Lower leg skin (tissue), 4 donors: ENCODE results near the gene TFEB. TPM values are rescaled to one million over a fixed set of nuclear protein-coding genes. Genes with fewer than 3 reads are reported as not detected.

Experiments used
- DNase-seq, 2 donors: peaks; one replicate each; pipeline ENCODE4 v3.0.0-alpha.2; 2019; ENCODE audit warnings: low spot score in 2 of 2
- H3K4me3 ChIP-seq: fragments of 200-600 bp; sonication (generic); 2 replicates; pipeline ENCODE4 v1.5.1; 2017; ENCODE audit warnings: mild to moderate bottlenecking, low read depth; ENCODE audit not compliant: poor library complexity, severe bottlenecking
- POLR2A ChIP-seq, 2 donors: fragments of 450-650 bp; IDR thresholded peaks; one replicate each; pipeline ENCODE4 v1.6.1; 2016 to 2017; ENCODE audit warnings: antibody characterized with exemption in 2 of 2, mild to moderate bottlenecking in 1 of 2, moderate library complexity in 1 of 2
- WGBS, 2 donors: methylation state at CpG; one replicate each; pipeline ENCODE4 v1.1.5; 2018; 5-methylcytosine and 5-hydroxymethylcytosine counted together
- intact Hi-C: fragments of 100-400 bp; cut with DNase I; formaldehyde crosslinking; loops from one replicate; pipeline ENCODE4 v1.15.0; 2023; ENCODE audit warnings: low total_unique reads
- total RNA-seq, 4 donors: library from RNA; depleted of rRNA; stranded (reverse); fragments of >200 nt; gene quantifications; one replicate each; pipeline ENCODE4 v1.1.0, GENCODE V29; 2016
- TF ChIP-seq, protein P1 (sequence below), 3 donors: fragments of 450-650 bp; IDR thresholded peaks; one replicate each; pipeline ENCODE4 v1.5.1; 2016; ENCODE audit warnings: antibody characterized with exemption in 3 of 3, mild to moderate bottlenecking in 3 of 3, moderate library complexity in 2 of 3

Gene TFEB
- total RNA-seq, 4 donors from 2014 or later = 20.2 to 38.3 (median 26.0) TPM

DNA sequence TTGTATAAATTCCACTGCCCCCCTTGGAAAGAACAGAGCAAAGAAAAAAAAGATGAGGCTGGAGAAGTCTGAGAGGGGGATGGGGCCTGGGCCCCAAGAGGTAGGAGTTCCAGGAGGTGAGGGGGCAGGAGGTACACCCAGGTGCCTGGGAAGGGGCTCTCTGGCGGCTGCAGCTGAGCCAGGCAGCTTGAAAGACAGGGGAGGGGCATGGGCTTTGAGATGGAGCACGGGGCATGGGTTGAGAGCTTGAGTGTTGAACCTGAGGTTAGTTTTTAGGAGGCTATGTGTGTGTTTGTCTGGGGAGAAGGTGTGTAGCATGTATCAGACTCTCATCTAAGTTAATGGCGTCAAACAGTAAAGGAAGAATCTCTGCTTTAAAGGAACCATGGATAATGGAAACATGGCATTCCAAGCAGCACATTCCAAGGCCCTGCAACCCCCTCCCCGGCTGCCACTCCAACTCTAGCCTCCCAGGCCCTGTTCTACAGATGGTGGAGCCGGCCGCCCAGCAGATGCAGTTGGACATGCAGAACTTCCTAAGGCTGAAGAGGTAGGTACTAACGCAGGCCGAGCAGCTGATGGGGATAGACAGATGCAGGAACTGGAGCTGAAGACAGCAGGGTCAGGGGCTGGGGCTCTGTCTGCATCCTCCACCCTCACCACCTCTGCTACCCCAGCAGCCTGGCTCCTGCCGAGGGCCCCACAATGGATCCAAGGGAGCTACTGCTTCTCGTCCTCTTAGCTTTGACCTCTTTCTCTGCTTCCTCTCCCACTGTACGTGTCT is 55.0 kb downstream of the TFEB start:
- no peak for TF ChIP-seq POLR2A (IDR thresholded peaks at IDR 0.05)
- TF ChIP-seq, protein P1, sequence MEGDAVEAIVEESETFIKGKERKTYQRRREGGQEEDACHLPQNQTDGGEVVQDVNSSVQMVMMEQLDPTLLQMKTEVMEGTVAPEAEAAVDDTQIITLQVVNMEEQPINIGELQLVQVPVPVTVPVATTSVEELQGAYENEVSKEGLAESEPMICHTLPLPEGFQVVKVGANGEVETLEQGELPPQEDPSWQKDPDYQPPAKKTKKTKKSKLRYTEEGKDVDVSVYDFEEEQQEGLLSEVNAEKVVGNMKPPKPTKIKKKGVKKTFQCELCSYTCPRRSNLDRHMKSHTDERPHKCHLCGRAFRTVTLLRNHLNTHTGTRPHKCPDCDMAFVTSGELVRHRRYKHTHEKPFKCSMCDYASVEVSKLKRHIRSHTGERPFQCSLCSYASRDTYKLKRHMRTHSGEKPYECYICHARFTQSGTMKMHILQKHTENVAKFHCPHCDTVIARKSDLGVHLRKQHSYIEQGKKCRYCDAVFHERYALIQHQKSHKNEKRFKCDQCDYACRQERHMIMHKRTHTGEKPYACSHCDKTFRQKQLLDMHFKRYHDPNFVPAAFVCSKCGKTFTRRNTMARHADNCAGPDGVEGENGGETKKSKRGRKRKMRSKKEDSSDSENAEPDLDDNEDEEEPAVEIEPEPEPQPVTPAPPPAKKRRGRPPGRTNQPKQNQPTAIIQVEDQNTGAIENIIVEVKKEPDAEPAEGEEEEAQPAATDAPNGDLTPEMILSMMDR (IDR thresholded peaks at IDR 0.05) = no peak
- 83 to 88% methylated on average over 11 of the region's 11 CpGs for WGBS, 2 donors
- H3K4me3 ChIP-seq = no peak overlapping the region
- intact Hi-C loops = no loop called here
- DNase-seq = no peak

DNA sequence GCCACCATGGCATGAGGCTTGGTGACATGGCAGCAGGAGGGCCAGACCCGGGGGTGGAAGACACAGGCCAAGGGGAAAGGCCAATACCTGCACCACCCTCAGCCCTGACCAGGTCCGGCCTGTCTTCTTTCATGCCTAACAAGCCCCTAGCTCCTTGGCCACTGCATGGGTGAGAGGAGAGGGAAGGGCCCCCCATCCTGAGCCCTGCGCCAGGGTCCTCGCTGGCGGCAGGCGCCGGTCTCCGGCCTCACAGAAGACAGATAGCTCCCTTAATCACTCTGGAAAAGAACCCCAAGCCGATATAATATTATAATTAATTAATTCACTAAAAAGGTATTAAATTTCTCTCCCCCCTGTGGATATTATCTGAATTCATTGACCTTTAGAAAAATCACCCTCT is 55.7 kb downstream of the TFEB start:
- H3K4me3 ChIP-seq = no peak overlapping the region
- TF ChIP-seq, protein P1 (IDR thresholded peaks at IDR 0.05) = no peak
- no peak for TF ChIP-seq POLR2A (IDR thresholded peaks at IDR 0.05)
- intact Hi-C loops = loop anchor here (10.0 kb wide), 1 partner anchor 255 kb away; no protein-coding TSS in a partner anchor
- WGBS, 2 donors = 95 to 100% methylated on average over 9 of the region's 9 CpGs
- no peak for DNase-seq

DNA sequence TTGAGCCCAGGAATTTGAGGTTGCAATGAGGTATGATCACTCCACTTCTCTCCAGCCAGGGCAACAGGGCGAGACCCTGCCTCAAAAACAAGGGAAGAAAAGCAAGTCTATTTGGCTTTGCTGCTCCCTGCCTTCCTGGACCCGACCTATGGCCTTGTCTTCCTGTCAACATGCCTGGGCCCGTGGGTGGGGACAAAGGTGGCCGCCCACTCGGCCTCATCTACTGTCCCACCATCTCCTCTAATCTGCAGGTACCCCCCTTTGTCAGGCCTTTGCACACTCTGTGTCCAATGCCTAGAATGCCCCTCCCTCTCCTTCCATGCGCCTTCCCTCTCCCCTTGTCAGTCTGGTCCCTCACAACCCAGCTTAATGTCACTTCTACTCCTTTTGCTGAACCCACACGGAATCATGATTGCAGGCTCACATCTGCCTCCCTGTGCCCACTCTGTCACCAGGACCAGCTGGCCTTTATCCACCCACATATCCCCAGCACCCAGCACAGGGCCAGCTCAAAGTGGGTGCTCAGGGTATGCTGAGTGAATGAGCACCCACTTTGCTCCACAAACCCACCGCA is 56.8 kb downstream of the TFEB start:
- TF ChIP-seq, protein P1 (IDR thresholded peaks at IDR 0.05) = no peak
- no peak for TF ChIP-seq POLR2A (IDR thresholded peaks at IDR 0.05)
- no peak overlapping the region for H3K4me3 ChIP-seq
- DNase-seq = no peak
- 82 to 90% methylated on average over 8 of the region's 8 CpGs for WGBS, 2 donors
- intact Hi-C loops = loop anchor here (10.0 kb wide), 1 partner anchor 254 kb away; no protein-coding TSS in a partner anchor

DNA sequence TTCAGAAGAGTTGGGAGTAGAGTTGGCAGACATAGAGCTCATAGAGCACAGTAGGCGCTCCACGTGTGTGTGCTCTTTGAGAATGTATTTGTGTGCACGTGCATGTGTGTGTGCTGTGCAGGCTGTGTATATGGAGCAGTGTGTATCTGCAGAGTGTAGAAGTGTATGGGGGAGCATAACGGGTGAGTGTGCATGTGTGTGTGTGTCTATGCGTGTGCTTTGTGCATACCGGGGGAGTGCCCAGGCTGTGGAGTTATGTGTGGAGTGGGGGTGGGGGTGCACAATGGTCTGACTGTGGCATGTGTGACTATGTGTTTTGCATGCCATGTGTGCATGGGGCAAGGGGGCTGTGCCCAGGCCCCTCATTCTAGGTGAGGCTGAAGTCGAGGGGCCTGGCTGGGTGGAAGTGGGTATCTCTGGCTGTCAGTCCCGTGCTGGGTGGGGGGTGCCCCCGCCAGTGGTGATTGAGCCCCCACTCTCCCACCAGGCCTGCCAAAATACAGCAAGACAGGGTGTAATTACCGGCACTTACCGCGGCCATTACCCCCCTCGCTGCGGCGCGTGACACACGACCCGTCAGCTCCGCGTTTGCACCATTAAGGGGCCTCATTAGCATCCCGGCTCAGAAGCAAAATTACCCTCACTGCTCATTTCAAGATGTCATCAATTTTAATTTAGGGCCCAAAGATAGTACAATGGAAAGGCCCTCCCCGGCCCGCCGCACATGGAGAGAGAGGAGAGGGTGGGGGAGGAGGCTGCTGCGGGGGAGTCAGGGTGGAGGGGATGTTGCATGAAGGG is 58.1 kb downstream of the TFEB start:
- WGBS, 2 donors = 84 to 86% methylated on average over 25 of the region's 25 CpGs
- DNase-seq = no peak
- H3K4me3 ChIP-seq = no peak overlapping the region
- TF ChIP-seq, protein P1 (IDR thresholded peaks at IDR 0.05) = no peak
- intact Hi-C loops = loop anchor here (10.0 kb wide), 1 partner anchor 253 kb away; no protein-coding TSS in a partner anchor

DNA sequence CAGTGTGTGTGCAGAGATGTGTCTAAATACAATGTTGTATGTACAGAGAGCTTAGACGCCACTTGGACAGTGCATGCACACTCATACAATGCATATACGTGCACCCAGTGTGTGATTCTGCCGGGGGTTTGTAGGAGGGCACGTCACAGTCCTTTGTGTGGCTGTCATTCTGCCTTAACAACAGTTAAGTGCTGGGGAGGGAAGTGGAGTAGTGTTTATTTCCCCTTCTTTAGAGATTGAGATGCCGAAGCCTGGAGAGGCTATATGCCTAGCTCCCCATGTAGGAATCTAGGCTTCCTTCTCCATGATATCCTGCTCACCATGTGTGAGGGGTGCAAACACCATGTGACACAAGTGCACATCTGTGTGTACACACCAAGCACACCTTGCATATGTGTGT is 59.0 kb downstream of the TFEB start:
- intact Hi-C loops = loop anchor here (10.0 kb wide), 1 partner anchor 252 kb away; no protein-coding TSS in a partner anchor

More for the DNA sequence above, 59.0 kb downstream of the TFEB start:
- no peak overlapping the region for H3K4me3 ChIP-seq
- WGBS, 2 donors = 85 to 88% methylated on average over 5 of the region's 5 CpGs
- DNase-seq = no peak
- TF ChIP-seq, protein P1 (IDR thresholded peaks at IDR 0.05) = no peak
- TF ChIP-seq POLR2A (IDR thresholded peaks at IDR 0.05) = no peak
